GM21576 (cell line): ENCODE results near the gene PNKP.
"Not testable (repeated sequence)": the region's sequence is repeated elsewhere in the genome, so short reads cannot be mapped to it uniquely, and the experiment has no call there.

Experiments
- ATAC-seq: cut with Tn5 transposase; IDR thresholded peaks from one replicate; pipeline ENCODE4 v1.9.1; 2021; ENCODE audit warnings: mild to moderate bottlenecking, moderate library complexity; ENCODE audit not compliant: unreplicated experiment

Gene PNKP

DNA sequence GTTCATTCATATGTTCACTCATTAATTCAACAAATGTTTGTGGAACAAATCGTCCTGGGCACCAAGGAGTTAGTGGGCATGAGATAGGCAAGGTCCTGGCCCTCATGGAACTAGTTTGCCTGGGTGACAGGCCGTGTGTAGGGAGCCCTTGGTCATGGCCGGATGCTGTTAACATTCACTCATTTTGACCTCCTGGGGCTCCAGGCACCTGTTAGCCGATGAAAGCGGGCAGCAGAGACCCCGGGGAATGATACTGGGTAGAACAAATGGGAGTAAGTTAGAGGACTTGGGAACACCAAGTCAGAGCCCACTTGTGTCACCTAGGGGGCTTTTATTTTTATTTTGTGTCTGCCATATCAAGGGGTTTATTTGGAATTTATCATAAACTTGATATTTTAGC lies 42.7 kb downstream of the PNKP start:
- no peak for ATAC-seq

DNA sequence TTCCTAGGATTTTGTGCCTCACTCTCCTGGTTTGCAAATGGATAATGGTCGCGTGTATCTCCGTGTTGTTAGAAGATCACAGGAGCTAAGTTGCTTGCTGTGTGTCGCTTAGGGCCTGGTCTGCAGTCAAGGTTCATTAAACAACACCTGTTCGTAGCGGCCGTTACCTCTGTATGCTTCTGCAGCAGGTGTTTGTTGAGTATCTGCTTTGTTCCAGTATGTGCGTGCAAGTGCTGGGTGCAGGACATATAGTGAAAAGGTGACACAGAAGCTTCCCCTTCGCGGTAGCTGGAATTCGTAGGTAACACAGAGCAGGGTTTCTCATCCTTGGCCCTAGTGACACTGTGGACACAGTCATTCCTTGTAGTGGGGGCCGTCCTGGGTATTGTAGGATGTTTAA lies 43.9 kb downstream of the PNKP start:
- no peak for ATAC-seq

DNA sequence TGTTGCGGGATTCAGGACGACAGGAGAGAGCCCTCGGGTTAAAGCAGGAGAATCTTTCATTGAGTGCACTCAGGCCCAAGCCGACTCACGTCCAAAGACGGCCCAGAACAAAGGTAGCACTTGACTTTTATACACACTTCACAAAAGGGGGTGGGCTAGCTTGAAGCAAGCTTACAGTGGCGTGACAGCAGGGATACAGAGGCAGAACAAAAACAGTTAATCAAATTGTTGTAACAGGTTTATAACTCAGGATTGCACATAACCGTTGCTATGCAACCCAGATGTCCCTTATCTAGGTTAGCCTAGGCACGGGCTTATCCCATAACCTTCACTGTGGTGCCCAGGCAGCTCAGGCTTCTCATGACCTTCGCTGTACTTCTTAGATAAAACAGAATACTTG lies 47.3 kb downstream of the PNKP start:
- ATAC-seq: no peak

DNA sequence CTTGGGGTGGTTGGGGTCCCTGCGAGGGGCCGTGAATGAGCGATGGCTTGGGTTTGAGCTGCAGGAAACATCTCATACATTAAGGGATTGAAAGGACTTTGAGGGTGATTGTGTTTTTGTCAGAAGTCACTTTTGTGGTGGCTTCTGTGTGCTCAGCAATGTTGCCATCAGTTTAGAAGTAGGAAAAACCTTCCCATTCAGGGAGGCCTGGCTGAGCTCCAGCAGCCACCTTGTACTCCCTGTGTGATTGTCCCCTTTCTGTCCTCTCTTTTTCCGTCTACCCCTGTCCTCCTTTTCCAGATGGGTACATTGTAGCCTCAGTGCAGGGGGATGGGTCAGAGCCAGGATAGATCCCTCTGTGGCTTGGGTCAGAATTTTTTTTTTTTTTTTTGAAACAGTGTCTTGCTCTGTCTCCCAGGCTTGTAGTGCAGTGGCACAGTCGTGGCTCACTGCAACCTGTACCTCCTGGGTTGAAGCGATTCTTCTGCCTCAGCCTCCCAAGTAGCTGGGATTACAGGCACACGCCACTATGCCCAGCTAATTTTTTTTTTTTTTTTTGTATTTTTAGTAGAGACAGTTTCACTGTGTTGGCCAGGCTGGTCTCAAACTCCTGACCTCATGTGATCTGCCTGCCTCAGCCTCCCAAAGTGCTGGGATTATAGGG lies 47.8 kb downstream of the PNKP start:
- not testable (repeated sequence) for ATAC-seq

DNA sequence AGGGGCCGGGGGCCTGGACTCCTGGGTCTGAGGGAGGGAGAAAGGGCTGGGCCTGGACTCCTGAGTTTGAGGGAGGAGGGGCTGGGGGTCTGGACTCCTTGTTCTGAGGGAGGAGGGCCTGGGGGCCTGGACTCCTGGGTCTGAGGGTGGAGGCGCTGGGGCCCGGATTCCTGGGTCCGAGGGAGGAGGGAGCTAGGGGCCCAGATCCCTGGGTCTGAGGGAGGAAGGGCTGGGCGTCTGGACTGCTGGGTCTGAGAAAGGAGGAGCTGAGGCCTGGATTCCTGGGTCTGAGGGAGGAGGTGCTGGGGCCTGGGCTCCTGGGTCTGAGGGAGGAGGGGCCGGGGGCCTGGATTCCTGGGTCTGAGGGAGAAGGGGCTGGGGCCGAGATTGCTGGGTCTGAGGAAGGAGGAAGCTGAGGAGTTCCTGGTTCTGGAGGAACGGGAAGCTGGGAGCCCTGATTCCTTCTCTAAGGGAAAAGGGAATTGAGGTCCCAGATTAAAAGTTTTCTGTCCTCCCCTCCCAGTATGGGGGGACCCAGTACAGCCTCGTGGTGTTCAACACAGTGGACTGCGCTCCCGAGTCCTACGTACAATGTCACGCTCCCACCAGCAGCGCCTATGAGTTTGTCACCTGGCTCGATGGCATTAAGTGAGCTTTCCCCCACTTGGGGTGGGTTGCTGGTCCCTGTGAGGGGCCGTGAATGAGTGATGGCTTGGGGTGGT lies 48.6 kb downstream of the PNKP start:
- ATAC-seq: no peak

DNA sequence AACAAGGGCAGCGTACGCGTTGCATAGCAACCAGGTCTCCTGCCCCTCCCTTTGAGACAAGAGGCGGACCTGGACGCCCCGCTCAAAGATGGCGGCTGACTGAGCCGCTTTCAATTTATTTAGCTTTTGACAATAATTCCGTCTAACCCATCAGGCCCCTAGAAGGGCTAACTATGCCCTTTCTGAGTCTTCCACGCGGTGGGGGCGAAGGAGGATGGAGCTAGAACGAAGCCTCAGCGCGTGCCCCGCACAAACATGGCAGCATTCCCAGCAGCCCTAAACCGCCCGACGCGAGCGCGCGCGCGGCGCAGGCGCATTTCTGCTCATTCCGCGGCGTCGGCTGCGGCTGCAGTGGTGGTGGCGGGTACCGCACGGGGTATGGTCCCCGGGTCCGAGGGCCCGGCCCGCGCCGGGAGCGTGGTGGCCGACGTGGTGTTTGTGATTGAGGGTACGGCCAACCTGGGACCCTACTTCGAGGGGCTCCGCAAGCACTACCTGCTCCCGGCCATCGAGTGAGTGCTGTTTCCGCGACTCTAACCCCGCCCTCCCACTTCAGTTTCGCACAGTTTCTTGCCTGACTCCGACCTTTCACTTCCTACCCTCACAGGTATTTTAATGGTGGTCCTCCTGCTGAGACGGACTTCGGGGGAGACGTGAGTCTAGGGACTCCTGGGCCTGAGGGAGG lies 49.3 kb downstream of the PNKP start, which contains the start of gene MED25:
MED25 (plus strand) TSS at position 326 of the 685 bp plus-strand sequence; CDS start at position 379, 53 bp downstream.
- ATAC-seq: peak; percentile 74

DNA sequence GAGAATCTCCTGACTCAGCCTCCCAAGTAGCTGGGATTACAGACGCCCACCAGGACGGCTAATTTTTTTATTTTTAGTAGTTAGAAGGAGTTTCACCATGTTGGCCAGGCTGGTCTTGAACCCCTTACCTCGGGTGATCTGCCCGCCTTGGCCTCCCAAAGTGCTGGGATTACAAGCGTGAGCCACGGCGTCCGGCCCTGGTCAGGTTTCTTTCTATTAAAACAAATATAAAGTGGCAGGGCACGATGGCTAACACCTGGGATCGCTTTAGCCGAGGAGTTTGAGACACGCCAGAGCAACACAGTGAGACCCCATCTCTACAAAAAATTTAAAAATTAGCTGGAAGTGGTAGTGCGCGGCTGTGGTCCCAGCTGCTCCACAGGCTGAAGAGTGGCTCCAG lies 50.8 kb downstream of the PNKP start:
- ATAC-seq: no peak

DNA sequence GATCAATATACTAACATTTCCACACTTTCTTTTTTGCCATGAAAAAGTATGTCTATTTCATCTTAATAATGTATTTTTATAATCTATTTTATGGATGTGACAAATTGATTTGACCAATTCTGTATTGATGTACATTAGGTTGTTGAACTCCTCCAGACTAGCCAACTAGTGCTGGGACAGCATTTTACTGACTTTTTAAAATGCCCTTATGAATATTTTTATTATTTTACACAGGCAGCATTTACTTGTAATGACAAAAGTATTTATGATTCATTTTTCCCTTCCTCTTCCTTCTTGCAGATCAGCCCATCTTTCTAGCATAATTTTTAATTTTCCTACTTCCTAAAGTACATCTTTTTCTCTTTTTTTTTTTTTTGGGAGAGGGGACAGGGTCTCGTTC lies 53.4 kb downstream of the PNKP start:
- no peak for ATAC-seq

DNA sequence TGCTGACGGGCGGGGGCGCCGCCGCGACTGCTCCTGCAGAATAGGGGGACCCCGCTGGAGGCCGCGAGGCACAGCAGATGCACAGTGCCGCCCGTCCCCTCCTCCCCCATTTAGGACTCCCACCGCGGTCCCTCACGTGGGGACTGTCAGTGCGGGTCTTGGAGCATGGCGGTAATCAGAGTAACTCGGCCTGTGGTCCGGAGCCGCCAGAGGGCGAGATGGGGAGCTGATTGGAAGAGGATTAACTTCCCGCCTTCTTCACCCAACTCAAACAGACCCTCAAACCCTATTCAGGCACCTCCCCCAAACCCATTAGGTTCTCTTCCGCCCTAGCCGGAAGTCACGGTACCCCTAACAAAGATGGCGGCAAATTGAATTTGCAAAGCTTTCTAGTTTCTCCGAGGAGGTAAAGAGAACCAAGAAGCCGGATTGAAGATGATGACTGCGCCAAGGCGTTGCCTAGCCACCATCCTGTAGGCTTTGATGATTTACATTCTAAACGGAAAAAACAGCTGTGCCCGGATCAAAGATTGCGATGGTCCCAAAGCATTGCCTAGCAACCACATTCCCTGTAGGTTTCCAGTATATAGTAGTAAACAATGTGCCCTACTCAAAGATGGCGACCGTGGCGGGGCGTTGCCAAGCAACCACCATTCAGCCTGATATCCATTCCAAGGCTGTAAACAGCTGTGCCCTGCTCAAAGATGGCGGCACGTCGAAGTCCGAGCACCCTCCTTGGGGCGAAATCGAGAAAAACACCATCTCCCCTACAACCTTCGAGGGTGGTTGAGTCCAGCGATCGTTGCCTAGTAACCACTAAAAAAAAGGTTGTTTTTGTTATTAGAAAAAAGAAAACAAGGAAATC lies 54.1 kb downstream of the PNKP start, which contains the start of gene FUZ:
FUZ (minus strand) TSS at position 296 of the 865 bp plus-strand sequence; CDS start at position 110, 186 bp downstream.
- ATAC-seq: peak; percentile 31

DNA sequence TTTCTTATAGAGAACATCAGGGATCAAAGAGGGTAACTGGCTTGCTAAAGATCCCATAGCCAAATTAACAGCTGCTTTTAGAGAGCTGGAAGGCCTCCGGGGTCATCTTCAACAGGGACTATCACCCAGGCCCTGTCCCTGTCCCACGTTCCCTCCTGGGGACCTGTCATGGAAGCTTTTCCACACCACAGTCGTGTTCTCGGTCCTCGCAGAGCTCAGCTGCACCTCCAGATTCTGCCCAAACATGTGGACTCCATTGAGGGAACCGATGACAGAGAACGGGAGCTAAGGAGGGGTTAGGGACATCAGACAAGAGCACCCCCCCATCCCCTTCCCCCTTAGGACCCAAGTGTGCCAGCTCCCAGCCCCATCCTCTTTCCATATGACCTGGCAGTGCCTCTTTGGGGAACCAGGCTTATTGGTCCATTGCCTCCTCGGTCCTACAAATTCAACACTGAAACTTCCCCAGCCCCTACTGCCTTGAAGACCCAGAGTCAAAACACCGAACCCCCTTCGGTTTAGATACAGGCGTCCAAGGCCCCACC lies 54.9 kb downstream of the PNKP start:
- ATAC-seq: no peak

DNA sequence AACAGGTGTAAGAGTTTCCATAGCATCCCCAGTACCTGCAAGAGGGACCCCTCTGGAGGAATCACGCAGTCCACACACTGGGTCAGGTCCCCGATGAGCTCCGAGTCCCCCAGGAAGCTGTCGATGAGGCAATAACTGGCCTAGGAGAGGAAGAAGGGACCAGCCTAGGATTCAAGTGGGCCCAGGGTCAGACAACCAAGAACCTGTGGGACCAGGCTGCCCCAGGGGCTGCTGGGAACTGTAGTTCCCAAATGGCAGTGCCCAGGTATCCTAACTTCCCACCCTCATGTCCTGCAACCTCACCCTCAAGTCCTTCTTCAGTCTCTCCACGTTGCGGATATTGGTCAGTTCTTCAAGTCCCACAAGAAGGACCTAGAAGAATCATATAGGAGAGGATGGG lies 56.0 kb downstream of the PNKP start:
- no peak for ATAC-seq
